ENCODE measurements around the gene ARRDC4. TPM values are rescaled to one million over a fixed set of nuclear protein-coding genes. Genes with fewer than 3 reads are reported as not detected.

Gene ARRDC4
- polyA plus RNA-seq, 3 donors, result 13.0 to 40.5 (median 19.0) TPM

DNA sequence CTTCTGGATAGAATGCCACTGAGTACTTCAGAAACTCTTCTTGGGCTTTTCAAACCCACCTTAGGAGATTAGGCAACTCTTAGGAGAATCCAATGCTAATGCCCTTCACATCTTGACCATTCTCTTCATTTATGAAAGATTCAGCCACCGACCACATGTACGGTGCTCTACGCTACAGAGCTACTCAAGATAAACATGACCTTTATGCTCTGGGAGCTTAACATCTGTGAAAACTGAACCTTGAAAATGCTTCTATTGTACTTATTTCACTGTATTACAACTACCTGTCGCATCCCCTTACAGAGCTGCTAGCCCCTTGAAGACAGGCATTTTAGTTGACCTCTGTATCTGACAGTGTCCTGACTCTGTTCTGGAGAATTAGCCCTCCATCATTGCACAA is 19.5 kb upstream of the ARRDC4 start:
- no peaks in the 10 kb centered on the region for H3K4me1 ChIP-seq (ENCODE audit: control insufficient read depth in 1 of 2, insufficient read depth in 2 of 2, low read length in 2 of 2)
- H3K27me3 ChIP-seq (ENCODE audit: control insufficient read depth in 2 of 2, insufficient read depth in 2 of 2, low read length in 2 of 2), result no peaks in the 10 kb centered on the region
- intact Hi-C loops (cut with micrococcal nuclease), result no loop called here
- H3K27me3 Mint-ChIP-seq (ENCODE audit: low read depth in 3 of 3), result peaks cover 0 to 2% (median 1%) of the 10 kb centered on the region in 3 donors
- H4K20me1 ChIP-seq (ENCODE audit: insufficient read depth, low read length), result no peaks in the 10 kb centered on the region
- no peaks in the 10 kb centered on the region for H3K4me1 Mint-ChIP-seq
- peaks cover 0 to 5% (median 0%) of the 10 kb centered on the region in 7 donors for H3K9me3 Mint-ChIP-seq
- H3K27ac Mint-ChIP-seq, result no peak overlapping the region
- no peaks in the 10 kb centered on the region for H3K36me3 ChIP-seq (replicated peaks in 1 of 2; ENCODE audit: control insufficient read depth in 1 of 2, insufficient read depth in 2 of 2, low read length in 2 of 2)
- H3K4me3 Mint-ChIP-seq, result no peak overlapping the region
- no peak overlapping the region for H3K4me3 ChIP-seq (replicated peaks in 1 of 3; ENCODE audit: low read depth in 2 of 3, low read length in 3 of 3)
- no peaks in the 10 kb centered on the region for H3K79me2 ChIP-seq (ENCODE audit: insufficient read depth, low read length)
- no peak overlapping the region for H3K27ac ChIP-seq (ENCODE audit: low read depth in 1 of 2, low read length in 2 of 2)
- no peak overlapping the region for H3K9ac ChIP-seq (ENCODE audit: insufficient read depth, low read length, poor library complexity, severe bottlenecking)
- DNase-seq, result no peak
- TF ChIP-seq, protein P1, sequence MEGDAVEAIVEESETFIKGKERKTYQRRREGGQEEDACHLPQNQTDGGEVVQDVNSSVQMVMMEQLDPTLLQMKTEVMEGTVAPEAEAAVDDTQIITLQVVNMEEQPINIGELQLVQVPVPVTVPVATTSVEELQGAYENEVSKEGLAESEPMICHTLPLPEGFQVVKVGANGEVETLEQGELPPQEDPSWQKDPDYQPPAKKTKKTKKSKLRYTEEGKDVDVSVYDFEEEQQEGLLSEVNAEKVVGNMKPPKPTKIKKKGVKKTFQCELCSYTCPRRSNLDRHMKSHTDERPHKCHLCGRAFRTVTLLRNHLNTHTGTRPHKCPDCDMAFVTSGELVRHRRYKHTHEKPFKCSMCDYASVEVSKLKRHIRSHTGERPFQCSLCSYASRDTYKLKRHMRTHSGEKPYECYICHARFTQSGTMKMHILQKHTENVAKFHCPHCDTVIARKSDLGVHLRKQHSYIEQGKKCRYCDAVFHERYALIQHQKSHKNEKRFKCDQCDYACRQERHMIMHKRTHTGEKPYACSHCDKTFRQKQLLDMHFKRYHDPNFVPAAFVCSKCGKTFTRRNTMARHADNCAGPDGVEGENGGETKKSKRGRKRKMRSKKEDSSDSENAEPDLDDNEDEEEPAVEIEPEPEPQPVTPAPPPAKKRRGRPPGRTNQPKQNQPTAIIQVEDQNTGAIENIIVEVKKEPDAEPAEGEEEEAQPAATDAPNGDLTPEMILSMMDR (IDR thresholded peaks at IDR 0.05), result no peak
- no peak overlapping the region for H2AFZ ChIP-seq (ENCODE audit: insufficient read depth, low read depth, low read length, poor library complexity, severe bottlenecking)
- WGBS (ENCODE audit: insufficient coverage), result 97% methylated on average over 3 of the region's 4 CpGs
- no peak overlapping the region for H3K4me2 ChIP-seq (replicated peaks; ENCODE audit: extremely low read depth, low read length, poor library complexity, severe bottlenecking)
- no peaks in the 10 kb centered on the region for H3K36me3 Mint-ChIP-seq
- H3K9me3 ChIP-seq (replicated peaks in 1 of 2; ENCODE audit: control insufficient read depth in 1 of 2, insufficient read depth in 1 of 2, low read length in 2 of 2), result no peaks in the 10 kb centered on the region

DNA sequence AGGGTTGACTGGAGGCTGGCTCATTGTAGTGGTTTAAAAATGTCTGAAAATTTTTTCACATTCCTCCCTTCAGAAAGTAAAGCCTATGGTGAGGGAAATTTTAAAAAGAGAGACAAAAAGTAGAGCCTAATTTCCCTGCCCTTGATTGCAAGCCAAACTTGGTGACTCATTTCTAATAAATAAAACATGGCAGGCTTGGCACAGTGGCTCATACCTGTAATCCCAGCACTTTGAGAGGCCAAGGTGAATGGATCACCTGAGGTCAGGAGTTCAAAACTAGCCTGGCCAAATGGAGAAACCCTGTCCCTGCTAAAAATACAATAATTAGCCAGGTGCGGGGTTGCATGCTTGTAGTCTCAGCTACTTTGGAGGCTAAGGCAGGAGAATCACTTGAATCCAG is 18.9 kb upstream of the ARRDC4 start:
- H3K4me3 ChIP-seq (replicated peaks in 1 of 3; ENCODE audit: low read depth in 2 of 3, low read length in 3 of 3), result no peak overlapping the region
- no peaks in the 10 kb centered on the region for H3K36me3 Mint-ChIP-seq
- no peaks in the 10 kb centered on the region for H3K9me3 ChIP-seq (replicated peaks in 1 of 2; ENCODE audit: control insufficient read depth in 1 of 2, insufficient read depth in 1 of 2, low read length in 2 of 2)
- no peaks in the 10 kb centered on the region for H3K36me3 ChIP-seq (replicated peaks in 1 of 2; ENCODE audit: control insufficient read depth in 1 of 2, insufficient read depth in 2 of 2, low read length in 2 of 2)
- H3K79me2 ChIP-seq (ENCODE audit: insufficient read depth, low read length), result no peaks in the 10 kb centered on the region
- no peak overlapping the region for H3K4me3 Mint-ChIP-seq
- H3K9ac ChIP-seq (ENCODE audit: insufficient read depth, low read length, poor library complexity, severe bottlenecking), result no peak overlapping the region
- DNase-seq, result no peak
- WGBS (ENCODE audit: insufficient coverage), result 83% methylated on average over 1 of the region's 1 CpG
- no peaks in the 10 kb centered on the region for H4K20me1 ChIP-seq (ENCODE audit: insufficient read depth, low read length)
- H3K27ac Mint-ChIP-seq, result no peak overlapping the region
- intact Hi-C loops (cut with micrococcal nuclease), result no loop called here
- H3K4me2 ChIP-seq (replicated peaks; ENCODE audit: extremely low read depth, low read length, poor library complexity, severe bottlenecking), result no peak overlapping the region
- no peak overlapping the region for H2AFZ ChIP-seq (ENCODE audit: insufficient read depth, low read depth, low read length, poor library complexity, severe bottlenecking)
- TF ChIP-seq, protein P1 (IDR thresholded peaks at IDR 0.05), result no peak
- H3K4me1 Mint-ChIP-seq, result no peaks in the 10 kb centered on the region
- peaks cover 0 to 2% (median 1%) of the 10 kb centered on the region in 3 donors for H3K27me3 Mint-ChIP-seq (ENCODE audit: low read depth in 3 of 3)
- H3K27me3 ChIP-seq (ENCODE audit: control insufficient read depth in 2 of 2, insufficient read depth in 2 of 2, low read length in 2 of 2), result no peaks in the 10 kb centered on the region
- no peak overlapping the region for H3K27ac ChIP-seq (ENCODE audit: low read depth in 1 of 2, low read length in 2 of 2)
- H3K4me1 ChIP-seq (ENCODE audit: control insufficient read depth in 1 of 2, insufficient read depth in 2 of 2, low read length in 2 of 2), result no peaks in the 10 kb centered on the region
- H3K9me3 Mint-ChIP-seq, result peaks cover 0 to 4% (median 0%) of the 10 kb centered on the region in 7 donors
